Measurements from ENCODE around the gene PRIM1.

DNA sequence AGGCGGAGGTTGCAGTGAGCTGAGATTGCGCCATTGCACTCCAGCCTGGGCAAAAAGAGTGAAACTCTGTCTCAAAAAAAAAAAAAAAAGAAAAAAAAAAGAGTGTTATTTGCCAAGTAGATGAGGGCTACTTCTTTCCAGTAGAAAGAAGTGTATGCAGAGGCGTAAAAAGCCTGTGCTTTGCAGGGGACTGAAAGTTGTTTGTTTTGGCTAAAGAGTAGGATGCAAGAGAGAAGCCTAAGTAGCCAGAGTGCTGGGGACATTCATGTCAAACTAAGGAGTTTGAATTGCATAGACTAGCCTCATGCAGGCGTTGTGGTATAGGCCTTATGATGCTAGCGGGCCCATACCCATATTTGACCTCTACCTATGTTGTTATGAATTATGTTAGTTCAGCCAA is 20.5 kb upstream of the PRIM1 start:
- TF ChIP-seq, protein P1, sequence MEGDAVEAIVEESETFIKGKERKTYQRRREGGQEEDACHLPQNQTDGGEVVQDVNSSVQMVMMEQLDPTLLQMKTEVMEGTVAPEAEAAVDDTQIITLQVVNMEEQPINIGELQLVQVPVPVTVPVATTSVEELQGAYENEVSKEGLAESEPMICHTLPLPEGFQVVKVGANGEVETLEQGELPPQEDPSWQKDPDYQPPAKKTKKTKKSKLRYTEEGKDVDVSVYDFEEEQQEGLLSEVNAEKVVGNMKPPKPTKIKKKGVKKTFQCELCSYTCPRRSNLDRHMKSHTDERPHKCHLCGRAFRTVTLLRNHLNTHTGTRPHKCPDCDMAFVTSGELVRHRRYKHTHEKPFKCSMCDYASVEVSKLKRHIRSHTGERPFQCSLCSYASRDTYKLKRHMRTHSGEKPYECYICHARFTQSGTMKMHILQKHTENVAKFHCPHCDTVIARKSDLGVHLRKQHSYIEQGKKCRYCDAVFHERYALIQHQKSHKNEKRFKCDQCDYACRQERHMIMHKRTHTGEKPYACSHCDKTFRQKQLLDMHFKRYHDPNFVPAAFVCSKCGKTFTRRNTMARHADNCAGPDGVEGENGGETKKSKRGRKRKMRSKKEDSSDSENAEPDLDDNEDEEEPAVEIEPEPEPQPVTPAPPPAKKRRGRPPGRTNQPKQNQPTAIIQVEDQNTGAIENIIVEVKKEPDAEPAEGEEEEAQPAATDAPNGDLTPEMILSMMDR (IDR thresholded peaks at IDR 0.05; ENCODE audit: low read depth, low read length) = no peak
- TF ChIP-seq EZH2phosphoT487 (IDR thresholded peaks at IDR 0.05; ENCODE audit: low read depth) = no peak
